Measurements from ENCODE around the gene KCNJ12. TPM values are rescaled to one million over a fixed set of nuclear protein-coding genes. Genes with fewer than 3 reads are reported as not detected.
"Not testable (repeated sequence)": the region's sequence is repeated elsewhere in the genome, so short reads cannot be mapped to it uniquely, and the experiment has no call there.

KCNJ12 gene
- total RNA-seq, 1 experiment from 2014 or later: 5.8 TPM

DNA sequence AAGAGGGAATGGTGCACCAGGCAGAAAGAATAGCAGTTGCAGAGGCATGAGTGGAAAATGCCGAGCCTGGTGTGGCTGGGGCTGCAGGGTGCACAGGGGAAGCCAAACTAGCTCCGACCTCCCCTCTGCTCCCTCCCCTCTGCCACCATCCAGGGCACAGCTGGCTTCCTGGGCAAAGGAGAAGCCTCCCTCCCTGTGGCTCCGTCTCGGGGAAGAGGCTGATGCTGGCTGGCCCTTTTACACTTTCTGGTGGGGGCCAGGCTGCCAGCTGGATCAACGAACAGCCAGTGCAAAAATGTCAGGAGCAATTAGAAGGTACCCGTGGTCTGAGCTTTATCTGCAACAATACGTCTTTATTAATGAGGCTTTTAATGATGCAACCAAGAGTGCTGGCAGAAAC lies 37.1 kb upstream of the KCNJ12 start:
- ChIA-PET RAD21 (ENCODE audit: low non-redundant PET in 1 of 2, low total read pairs in 2 of 2, uncharacterized antibody in 2 of 2, unreplicated experiment in 2 of 2) (no interaction called here), POLR2A (no interaction called here), CTCF (no interaction called here)
- Histone ChIP-seq H3K9me3 (ENCODE audit: control insufficient read depth in 1 of 2, insufficient read depth in 1 of 2, low read depth in 1 of 2, low read length in 2 of 2) (no peaks in the 10 kb centered on the region), H3K4me2 (ENCODE audit: low read length) (no peak overlapping the region), H3K4me1 (ENCODE audit: control insufficient read depth in 1 of 2, insufficient read depth in 2 of 2, low read length in 2 of 2) (peaks cover 6 to 17% of the 10 kb centered on the region in 2 experiments; a peak in 3 of 4 replicates), H3K27ac (ENCODE audit: low read depth, low read length) (no peak overlapping the region), H3K27me3 (ENCODE audit: insufficient read depth, low read length) (no peaks in the 10 kb centered on the region), H3K36me3 (ENCODE audit: control insufficient read depth in 1 of 2, insufficient read depth in 2 of 2, low read length in 2 of 2) (no peaks in the 10 kb centered on the region), H3K4me3 (replicated peaks in 1 of 2; ENCODE audit: low read depth in 1 of 2, low read length in 2 of 2) (no peak overlapping the region), H3K9me2 (ENCODE audit: insufficient read depth) (no peaks in the 10 kb centered on the region), H2AFZ (ENCODE audit: low read depth, low read length, poor library complexity, severe bottlenecking) (no peak overlapping the region), H3K79me2 (ENCODE audit: insufficient read depth, low read length) (no peaks in the 10 kb centered on the region), H3K9ac (ENCODE audit: low read length) (no peak overlapping the region), H4K20me1 (ENCODE audit: insufficient read depth) (no peaks in the 10 kb centered on the region)
- ATAC-seq (no peak), DNase-seq (ENCODE audit: low read depth, low spot score) (no peak)
- TF ChIP-seq, protein P1, sequence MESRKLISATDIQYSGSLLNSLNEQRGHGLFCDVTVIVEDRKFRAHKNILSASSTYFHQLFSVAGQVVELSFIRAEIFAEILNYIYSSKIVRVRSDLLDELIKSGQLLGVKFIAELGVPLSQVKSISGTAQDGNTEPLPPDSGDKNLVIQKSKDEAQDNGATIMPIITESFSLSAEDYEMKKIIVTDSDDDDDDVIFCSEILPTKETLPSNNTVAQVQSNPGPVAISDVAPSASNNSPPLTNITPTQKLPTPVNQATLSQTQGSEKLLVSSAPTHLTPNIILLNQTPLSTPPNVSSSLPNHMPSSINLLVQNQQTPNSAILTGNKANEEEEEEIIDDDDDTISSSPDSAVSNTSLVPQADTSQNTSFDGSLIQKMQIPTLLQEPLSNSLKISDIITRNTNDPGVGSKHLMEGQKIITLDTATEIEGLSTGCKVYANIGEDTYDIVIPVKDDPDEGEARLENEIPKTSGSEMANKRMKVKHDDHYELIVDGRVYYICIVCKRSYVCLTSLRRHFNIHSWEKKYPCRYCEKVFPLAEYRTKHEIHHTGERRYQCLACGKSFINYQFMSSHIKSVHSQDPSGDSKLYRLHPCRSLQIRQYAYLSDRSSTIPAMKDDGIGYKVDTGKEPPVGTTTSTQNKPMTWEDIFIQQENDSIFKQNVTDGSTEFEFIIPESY (IDR thresholded peaks at IDR 0.05; ENCODE audit: extremely low read depth, insufficient replicate concordance, low read length): no peak
- TF ChIP-seq ELF1 (IDR thresholded peaks at IDR 0.05; ENCODE audit: borderline replicate concordance, low read depth) (no peak), FOSL1 (IDR thresholded peaks at IDR 0.05; ENCODE audit: low read depth) (no peak), SIN3A (IDR thresholded peaks at IDR 0.05; ENCODE audit: low read depth) (no peak), YY1 (IDR thresholded peaks at IDR 0.05; ENCODE audit: extremely low read depth, insufficient replicate concordance, low read depth, low read length) (no peak), ZFX (IDR thresholded peaks at IDR 0.05) (no peak), RAD21 (IDR thresholded peaks at IDR 0.05; ENCODE audit: low read depth) (no peak), EZH2 (IDR thresholded peaks at IDR 0.05) (no peak), EZH2phosphoT487 (IDR thresholded peaks at IDR 0.05; ENCODE audit: borderline replicate concordance) (no peak), POLR2AphosphoS5 (IDR thresholded peaks at IDR 0.05; ENCODE audit: low read depth, low read length) (no peak), POLR2A (IDR thresholded peaks at IDR 0.05; ENCODE audit: borderline replicate concordance, extremely low read depth, insufficient read depth, insufficient read length) (no peak), ZNF274 (IDR thresholded peaks at IDR 0.05; ENCODE audit: low read depth, low read length) (no peak), TCF7L2 (IDR thresholded peaks at IDR 0.05; ENCODE audit: borderline replicate concordance, extremely low read depth, insufficient read depth, insufficient read length) (no peak), EGR1 (IDR thresholded peaks at IDR 0.05; ENCODE audit: low read depth) (no peak)
- TF ChIP-seq, protein P2, sequence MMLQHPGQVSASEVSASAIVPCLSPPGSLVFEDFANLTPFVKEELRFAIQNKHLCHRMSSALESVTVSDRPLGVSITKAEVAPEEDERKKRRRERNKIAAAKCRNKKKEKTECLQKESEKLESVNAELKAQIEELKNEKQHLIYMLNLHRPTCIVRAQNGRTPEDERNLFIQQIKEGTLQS (IDR thresholded peaks at IDR 0.05): no peak
- intact Hi-C loops (cut with micrococcal nuclease): no loop called here
- no TSS peak for BruUV-seq (replicated peaks)

DNA sequence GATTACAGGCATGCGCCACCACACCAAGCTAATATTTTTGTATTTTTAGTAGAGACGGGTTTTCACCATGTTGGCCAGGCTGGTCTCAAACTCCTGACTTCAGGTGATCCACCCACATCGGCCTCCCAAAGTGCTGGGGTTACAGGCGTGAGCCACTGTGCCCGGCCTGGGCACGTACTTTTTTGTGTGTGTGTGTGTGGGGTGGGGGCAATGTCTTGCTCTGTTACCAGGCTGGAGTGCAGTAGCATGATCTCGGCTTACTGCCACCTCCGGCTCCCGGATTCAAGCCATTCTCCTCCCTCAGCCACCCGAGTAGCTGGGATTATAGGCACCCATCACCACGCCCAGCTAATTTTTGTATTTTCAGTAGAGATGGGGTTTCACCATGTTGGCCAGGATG lies 36.6 kb upstream of the KCNJ12 start:
- H3K9me3 ChIP-seq (ENCODE audit: control insufficient read depth in 1 of 2, insufficient read depth in 1 of 2, low read depth in 1 of 2, low read length in 2 of 2); H3K9me2 ChIP-seq (ENCODE audit: insufficient read depth); H3K27me3 ChIP-seq (ENCODE audit: insufficient read depth, low read length); H3K4me2 ChIP-seq (ENCODE audit: low read length); H3K9ac ChIP-seq (ENCODE audit: low read length); intact Hi-C loops (cut with micrococcal nuclease); DNase-seq (ENCODE audit: low read depth, low spot score); H3K27ac ChIP-seq (ENCODE audit: low read depth, low read length); H3K36me3 ChIP-seq (ENCODE audit: control insufficient read depth in 1 of 2, insufficient read depth in 2 of 2, low read length in 2 of 2); H4K20me1 ChIP-seq (ENCODE audit: insufficient read depth); RAD21 ChIA-PET (ENCODE audit: low non-redundant PET in 1 of 2, low total read pairs in 2 of 2, uncharacterized antibody in 2 of 2, unreplicated experiment in 2 of 2); CTCF ChIA-PET; H3K79me2 ChIP-seq (ENCODE audit: insufficient read depth, low read length); BruUV-seq (replicated peaks); H3K4me3 ChIP-seq (replicated peaks in 1 of 2; ENCODE audit: low read depth in 1 of 2, low read length in 2 of 2); ATAC-seq; H2AFZ ChIP-seq (ENCODE audit: low read depth, low read length, poor library complexity, severe bottlenecking): not testable (repeated sequence)
- POLR2A ChIA-PET: interaction anchor here (0.7 kb wide), 1 partner anchor 60 kb away, joined by 3 read pairs; no protein-coding TSS in a partner anchor
- H3K4me1 ChIP-seq (ENCODE audit: control insufficient read depth in 1 of 2, insufficient read depth in 2 of 2, low read length in 2 of 2): peaks cover 6 to 17% of the 10 kb centered on the region in 2 experiments; a peak in 3 of 4 replicates

All from HCT116 (cell line).